ENCODE data around the gene CPTP.

Gene CPTP

DNA sequence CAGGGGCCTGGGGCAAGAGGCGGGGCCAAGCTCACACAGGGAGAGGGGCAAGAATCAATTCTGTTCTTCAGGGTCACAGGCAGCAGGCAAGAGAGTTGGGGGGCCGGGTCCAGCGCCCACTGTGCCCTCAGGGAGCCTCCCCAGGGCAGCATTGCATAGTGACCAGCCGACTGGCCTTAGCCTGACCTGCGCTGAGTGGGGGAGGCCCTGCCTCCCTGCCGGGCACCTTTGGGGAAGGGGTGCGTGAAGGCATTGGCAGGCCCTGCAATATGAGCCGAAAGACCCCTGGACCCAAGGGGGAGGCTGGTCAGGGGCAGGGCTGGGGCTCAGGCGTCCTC lies 32.2 kb upstream of the CPTP start:
- DNase-seq (ENCODE audit: low read depth), result no peak

DNA sequence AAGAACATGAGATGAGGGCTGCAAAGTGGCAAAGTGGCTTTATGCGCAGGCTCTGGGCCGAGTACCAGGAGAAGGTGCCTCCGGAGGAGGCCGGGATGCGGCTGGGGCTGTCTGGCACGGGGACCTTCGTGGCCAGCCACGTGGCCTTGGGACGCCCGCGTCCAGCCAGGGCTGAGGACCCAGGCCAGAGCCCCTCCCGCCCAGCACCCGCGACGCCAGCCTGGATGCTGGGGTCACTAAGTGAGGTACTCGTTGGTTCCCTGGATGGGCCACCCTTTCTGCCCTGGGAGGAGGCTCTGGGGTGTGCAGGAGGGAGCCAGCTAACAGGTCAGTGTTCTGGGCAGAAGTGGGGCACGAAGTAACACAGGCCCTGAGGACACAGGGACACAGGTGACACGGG lies 31.8 kb upstream of the CPTP start:
- DNase-seq (ENCODE audit: low read depth), result no peak

DNA sequence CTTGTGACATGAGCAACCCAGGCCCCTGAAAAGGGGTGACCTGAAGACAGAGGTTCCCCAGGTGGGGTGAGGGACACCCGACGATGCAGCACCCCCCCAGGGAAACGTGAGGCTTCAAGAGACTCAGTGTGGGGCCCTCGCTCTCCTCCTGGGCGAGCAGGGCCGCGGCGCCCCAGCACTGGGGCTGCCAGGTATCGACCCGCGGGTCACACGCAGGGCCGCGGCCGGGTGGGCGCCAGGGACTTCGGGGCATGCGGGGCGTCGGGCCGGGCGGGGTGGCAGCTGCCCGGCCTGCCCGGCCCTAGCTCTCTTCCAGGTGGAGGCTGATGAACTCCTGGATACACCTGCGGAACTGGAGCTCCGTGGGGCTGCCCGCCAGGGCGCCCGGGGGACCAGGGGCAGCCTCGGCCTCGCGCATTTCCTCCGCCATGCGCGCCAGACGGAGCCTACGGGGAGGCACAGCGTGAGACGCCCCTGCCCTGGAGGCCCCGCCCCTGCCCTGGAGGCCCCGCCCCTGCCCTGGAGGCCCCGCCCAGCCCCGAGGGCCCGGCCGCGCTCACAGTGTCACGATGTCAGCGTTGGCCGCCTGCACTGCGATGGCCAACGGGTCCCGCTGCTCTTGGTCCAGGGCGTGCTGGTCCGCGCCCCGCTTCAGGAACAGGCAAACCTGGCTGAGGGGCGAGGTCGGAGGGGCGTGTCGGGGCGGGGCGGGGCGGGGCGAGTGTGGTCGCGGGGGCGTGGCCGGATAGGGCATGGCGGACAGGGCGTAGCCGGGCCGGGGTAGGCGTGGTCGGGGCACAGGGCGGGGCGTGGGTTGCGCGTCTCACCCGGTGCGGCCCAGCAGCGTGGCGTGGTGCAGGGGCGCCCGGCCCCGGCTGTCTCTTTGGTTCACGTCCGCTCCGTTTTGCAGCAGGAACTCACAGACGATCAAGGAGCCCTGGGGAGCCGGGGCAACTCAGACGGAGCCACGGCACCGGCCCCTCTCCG lies 31.0 kb upstream of the CPTP start:
- no peak for DNase-seq (ENCODE audit: low read depth)

GRCh38 chr1:1294250-1294890 lies 30.2 kb upstream of the CPTP start:
- no peak for DNase-seq (ENCODE audit: low read depth)

DNA sequence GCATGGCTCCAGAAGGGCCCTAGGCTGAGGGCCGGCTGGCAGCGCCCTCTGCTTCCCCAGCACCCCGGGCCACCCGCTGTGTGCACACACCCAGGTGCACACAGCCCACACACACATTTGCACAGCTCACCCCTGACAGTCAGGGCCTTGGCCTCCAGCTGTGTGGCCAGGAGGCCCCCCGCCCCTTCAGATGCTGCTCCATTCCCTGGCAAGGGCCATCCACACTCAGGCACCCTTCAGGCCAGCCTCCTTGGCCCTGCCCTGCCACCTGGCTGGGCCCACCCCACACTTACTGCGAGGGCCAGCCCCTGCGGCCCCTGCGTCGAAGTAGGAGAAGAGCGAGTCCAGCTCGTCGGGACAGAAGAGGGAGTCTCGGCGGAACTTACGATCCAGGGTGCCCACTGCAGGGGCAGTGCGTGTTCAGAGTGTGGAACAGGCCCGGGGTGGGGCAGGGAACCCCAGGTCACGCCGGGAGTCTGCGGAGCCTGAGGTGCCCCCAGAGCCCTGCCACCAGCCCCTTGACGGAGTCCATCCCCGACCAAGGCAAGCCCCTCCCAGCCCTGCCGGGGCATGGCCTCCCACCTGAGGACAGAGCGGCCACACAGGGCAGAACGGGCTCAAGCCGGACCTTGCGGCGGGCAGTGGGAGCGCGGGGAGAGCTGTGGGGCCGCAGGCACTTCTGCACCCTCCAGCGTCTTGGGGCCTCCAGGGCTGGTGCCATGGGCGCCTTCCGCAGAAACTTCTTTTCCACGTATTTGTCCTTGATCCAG lies 29.3 kb upstream of the CPTP start:
- no peak for DNase-seq (ENCODE audit: low read depth)

- no peak for DNase-seq (ENCODE audit: low read depth)
These were observed 28.2 kb upstream of the CPTP start for GRCh38 chr1:1296070-1297061.

DNA sequence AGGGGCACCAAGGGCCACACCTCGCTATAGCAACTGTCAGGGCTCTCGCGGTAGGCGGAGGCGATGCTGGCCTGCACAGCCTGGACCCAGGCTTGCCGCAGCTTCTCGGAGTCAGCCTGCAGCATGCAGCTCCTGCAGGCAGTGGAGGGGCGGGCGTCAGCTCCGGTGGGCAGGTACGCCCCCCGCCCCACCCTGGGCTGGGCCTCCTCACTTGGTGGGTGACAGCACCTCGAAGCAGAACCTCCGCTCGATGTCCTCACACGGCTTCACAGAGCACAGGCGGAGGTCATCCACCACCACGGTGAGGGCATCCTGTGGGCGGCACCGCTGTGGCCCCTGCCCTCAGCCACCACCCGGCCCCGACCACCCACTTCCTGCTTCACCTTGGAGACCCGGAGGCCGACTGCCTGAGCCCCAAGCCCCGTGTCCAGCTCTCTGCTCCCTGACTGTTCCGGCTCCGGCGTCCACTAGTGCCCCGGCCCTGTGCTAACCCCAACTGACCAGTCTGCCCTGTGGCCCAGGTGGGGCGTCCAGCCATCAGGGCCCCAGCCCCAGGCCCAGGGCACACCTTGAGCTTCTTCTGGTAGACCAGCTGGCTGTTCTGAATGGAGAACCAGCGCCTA lies 26.7 kb upstream of the CPTP start:
- no peak for DNase-seq (ENCODE audit: low read depth)

DNA sequence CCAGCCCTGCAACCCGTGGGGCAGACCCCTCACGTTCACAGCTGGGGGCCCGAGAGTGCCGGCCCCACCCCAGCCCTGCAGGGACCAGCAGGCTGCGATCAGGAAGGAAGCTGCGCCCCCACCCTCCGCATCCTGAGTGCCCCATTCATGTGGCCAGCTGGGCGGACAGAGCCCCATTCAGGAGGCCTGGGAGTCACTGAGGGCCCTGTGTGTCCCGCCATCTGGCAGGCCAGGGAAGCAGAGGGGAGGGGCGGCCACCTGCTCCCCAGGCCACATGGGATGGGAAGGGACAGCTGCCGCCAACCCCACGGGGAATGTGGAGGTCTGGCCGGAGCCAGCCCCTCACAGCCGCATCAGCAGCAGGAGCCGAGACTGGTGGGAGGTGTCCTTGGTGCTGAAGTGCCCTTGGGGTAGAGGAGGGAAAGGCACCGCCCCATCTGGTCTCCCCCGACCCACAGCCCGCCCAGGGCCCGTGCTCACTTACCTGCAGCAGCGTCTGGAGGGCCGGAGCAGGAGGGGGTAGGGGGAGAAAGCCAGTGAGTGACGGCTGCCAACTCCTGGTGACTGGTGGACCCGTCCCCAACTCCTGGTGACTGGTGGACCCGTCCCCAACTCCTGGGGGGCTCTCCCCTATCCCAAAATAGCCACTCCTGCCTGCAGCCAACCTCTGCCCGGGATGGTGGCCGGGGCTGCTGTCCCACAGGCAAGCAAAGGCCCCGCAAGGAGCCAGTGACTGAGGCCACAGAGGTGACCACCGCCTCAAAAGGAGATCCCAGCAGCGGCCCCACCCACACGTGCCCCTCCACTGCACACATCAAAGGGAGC lies 25.5 kb upstream of the CPTP start:
- DNase-seq (ENCODE audit: low read depth), result no peak

- DNase-seq (ENCODE audit: low read depth), result no peak
These were observed 24.8 kb upstream of the CPTP start for GRCh38 chr1:1299686-1300351.

DNA sequence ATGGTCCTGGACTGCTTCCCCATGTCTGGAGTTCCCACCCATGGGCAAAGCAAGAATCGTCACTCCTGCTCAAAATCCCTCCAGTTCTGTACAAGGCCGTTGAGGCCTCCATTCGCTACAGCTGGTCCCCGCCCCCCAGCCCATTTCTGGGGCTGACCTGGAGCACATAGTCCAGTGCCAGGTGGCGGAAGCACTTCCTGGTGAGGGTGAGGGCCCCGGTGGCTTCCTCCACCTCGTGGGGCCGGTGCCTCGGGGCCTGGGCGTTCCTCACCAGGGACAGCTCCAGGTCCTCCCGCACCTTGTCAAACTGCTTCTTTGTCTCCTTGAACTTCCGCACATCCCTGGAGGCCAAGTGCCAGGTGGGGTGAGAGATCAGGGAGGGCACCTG lies 24.3 kb upstream of the CPTP start:
- DNase-seq (ENCODE audit: low read depth), result no peak

DNA sequence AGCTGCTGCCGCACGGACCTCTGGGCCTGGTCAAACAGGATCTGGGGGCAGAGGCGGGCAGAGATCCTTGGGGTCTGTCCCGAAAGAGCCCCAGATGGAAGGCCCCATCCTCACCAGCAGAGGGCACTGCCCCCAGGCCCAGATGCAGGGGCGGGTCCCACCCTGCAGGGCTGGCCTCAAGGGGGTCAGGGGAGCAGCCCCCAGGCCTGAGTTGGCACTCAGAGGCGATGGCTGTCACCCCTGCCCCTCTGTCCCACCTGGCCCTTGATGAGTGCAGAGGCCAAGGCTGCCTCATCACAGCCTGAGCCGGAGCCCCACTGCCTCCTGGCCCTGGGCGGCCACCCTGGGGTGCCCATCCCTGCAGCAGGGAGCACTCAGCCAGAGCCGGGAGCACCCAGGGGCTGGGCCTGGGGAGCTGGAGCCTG lies 22.6 kb upstream of the CPTP start:
- no peak for DNase-seq (ENCODE audit: low read depth)

GRCh38 chr1:1302951-1303509 lies 21.6 kb upstream of the CPTP start:
- DNase-seq (ENCODE audit: low read depth), result no peak

DNA sequence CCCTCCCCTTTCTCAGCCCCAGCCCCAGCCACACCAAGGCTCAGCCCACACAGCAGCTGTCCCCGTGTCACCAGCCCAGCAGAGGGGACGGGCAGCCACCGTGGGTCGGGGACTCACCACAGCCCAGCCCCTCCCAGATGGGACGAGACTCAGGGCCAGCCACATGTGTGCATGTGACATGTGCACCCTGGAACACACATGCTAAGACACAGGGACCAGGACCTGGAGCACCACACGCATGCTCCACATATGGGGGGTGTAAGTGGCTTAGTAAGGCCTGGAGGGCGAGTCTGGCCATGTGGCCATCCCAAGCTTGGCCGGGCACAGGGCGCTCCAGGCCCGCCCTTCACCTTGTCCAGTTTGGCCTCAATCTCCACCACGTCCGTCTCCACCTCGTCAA lies 20.9 kb upstream of the CPTP start:
- DNase-seq (ENCODE audit: low read depth), result no peak

- DNase-seq (ENCODE audit: low read depth), result peak; percentile 65
These were observed 20.0 kb upstream of the CPTP start for GRCh38 chr1:1304331-1305299.

DNA sequence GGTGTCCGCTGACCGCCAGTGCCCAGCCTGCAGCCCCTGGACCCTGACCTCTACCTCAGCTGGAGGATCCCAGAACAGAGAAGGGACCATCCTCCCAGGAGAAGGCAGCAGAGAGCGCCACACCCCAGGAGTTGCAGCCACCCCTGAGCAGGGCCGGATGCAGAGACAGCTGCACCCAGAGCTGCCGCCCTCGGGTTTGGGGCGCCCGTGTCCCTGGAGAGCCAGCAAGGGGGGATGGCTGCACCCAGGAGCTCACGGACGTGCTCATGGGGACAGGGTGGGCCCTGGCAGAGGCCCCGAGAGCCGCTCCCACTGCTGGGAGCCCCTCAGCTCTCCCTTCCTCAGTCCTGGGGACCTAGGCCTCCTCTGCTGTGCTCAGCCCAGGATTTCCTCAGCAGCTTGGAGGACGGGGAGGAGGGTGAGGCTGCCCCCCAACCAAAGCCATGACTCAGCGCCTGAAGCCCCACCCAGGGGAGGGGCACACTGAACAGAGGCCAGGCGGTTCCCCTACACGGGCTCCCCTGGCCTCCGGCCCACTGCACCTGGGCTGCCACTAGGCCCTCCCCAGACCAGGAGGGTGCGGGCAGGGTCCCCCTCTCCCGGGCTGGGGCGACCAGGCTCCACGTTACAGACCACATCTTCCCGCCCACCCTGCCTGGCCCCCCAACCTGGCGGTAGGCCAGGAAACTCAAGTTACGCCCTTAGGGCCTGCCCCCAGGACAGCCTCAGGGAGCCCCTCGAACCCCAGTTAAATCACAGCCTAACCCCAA lies 19.1 kb upstream of the CPTP start:
- DNase-seq (ENCODE audit: low read depth), result peak; percentile 58

DNA sequence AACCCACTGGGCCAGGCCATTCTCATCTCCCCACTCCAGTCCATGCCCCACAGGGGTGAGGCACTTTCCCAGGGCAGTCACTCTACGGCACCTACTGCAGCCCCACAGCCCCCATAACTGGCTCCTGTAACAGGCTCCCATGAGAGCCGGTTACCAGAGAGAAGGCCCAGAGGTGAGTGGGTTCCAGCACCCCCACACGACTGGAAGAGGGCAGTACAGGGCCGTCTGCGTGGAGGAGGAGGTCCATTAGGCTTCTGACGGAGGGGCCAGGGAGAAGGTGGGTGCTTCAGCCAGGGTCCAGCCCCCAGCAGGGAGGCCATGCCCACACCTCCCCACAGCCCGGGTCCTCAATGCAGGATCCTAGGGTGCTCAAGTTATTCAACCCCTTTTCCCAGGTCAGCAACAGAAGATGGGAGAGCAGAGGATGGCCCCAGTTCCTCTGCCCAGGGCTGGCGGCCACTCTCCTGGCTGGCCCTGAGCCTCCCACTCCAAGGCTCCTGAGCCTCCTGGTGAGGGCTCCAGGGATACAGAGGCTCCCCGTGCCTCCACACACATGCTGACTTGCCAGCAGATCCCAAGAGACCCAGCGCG lies 18.4 kb upstream of the CPTP start:
- DNase-seq (ENCODE audit: low read depth), result no peak

Data from GM04504 (cell line).